GM21526 (cell line): Measurements from ENCODE around the gene PLA2G2E.
"Not testable (repeated sequence)": the region's sequence is repeated elsewhere in the genome, so short reads cannot be mapped to it uniquely, and the experiment has no call there.

ENCODE experiments used
- ATAC-seq: cut with Tn5 transposase; IDR thresholded peaks from one replicate; pipeline ENCODE4 v1.9.1; 2021; ENCODE audit warnings: moderate library complexity; ENCODE audit not compliant: unreplicated experiment, low FRiP score

The PLA2G2E gene

GRCh38 chr1:19888112-19888511 is 35.3 kb downstream of the PLA2G2E start:
- no peak for ATAC-seq

GRCh38 chr1:19885821-19886220 is 37.6 kb downstream of the PLA2G2E start:
- no peak for ATAC-seq

GRCh38 chr1:19884312-19884711 is 39.1 kb downstream of the PLA2G2E start:
- ATAC-seq, result no peak

- ATAC-seq, result peak; percentile 82
Observed at GRCh38 chr1:19882111-19883071, 41.0 kb downstream of the PLA2G2E start, which contains the start of gene OTUD3. Gene OTUD3 (plus strand): TSS chr1:19882395. CDS start chr1:19882514, 119 bp downstream.

- not testable (repeated sequence) for ATAC-seq
Observed at GRCh38 chr1:19880841-19881240, 42.6 kb downstream of the PLA2G2E start.

GRCh38 chr1:19879661-19880060 is 43.8 kb downstream of the PLA2G2E start:
- ATAC-seq, result no peak

- ATAC-seq, result no peak
Observed at GRCh38 chr1:19879227-19879626, 44.2 kb downstream of the PLA2G2E start.

GRCh38 chr1:19878637-19878985 is 44.8 kb downstream of the PLA2G2E start:
- ATAC-seq, result no peak

GRCh38 chr1:19877821-19878636 is 45.4 kb downstream of the PLA2G2E start:
- ATAC-seq, result no peak

- ATAC-seq, result no peak
Observed at GRCh38 chr1:19877181-19877750, 46.2 kb downstream of the PLA2G2E start.

GRCh38 chr1:19872190-19872589 is 51.2 kb downstream of the PLA2G2E start:
- no peak for ATAC-seq
